Mesenchymal stem cell (in vitro differentiated cells and primary cell): ENCODE results near the gene TSC22D2.

Experiments
- DNase-seq: peaks from one replicate; pipeline ENCODE4 v3.0.0-alpha.2; 2013
- H2AFZ ChIP-seq: one replicate; pipeline ENCODE4 v1.6.1; 2013; ENCODE audit warnings: low read depth, mild to moderate bottlenecking, control low read depth, inconsistent platforms, low read length, moderate library complexity
- H2AK5ac ChIP-seq: 2 replicates; pipeline ENCODE4 v1.6.1; 2013; ENCODE audit warnings: low read length, moderate library complexity, mild to moderate bottlenecking, inconsistent platforms; ENCODE audit not compliant: severe bottlenecking
- H2BK120ac ChIP-seq: one replicate; pipeline ENCODE4 v1.6.1; 2013; ENCODE audit warnings: low read depth, mild to moderate bottlenecking, inconsistent platforms, low read length, moderate library complexity
- H2BK12ac ChIP-seq, 2 experiments: one replicate each; pipeline ENCODE4 v1.6.1; 2013; ENCODE audit warnings: inconsistent platforms in 2 of 2, low read length in 2 of 2, mild to moderate bottlenecking in 2 of 2, moderate library complexity in 2 of 2, control low read depth in 1 of 2
- H2BK15ac ChIP-seq: one replicate; pipeline ENCODE4 v1.6.1; 2013; ENCODE audit warnings: mild to moderate bottlenecking, low read depth, inconsistent platforms; ENCODE audit not compliant: poor library complexity, severe bottlenecking
- H2BK5ac ChIP-seq: 2 replicates; pipeline ENCODE4 v1.6.1; 2013; ENCODE audit warnings: low read depth, mild to moderate bottlenecking, low read length, control low read depth, inconsistent platforms; ENCODE audit not compliant: poor library complexity, severe bottlenecking
- H3K14ac ChIP-seq, 2 experiments: one replicate each; pipeline ENCODE4 v1.6.1; 2013; ENCODE audit warnings: inconsistent platforms in 2 of 2, low read length in 2 of 2, control low read depth in 1 of 2, mild to moderate bottlenecking in 1 of 2, moderate library complexity in 1 of 2
- H3K18ac ChIP-seq, 2 experiments: one replicate each; pipeline ENCODE4 v1.6.1; 2013; ENCODE audit warnings: inconsistent platforms in 2 of 2, low read length in 2 of 2, control low read depth in 1 of 2, low read depth in 1 of 2, mild to moderate bottlenecking in 1 of 2
- H3K23ac ChIP-seq, 2 experiments: one replicate each; pipeline ENCODE4 v1.6.1; 2013; ENCODE audit warnings: inconsistent platforms in 2 of 2, low read length in 2 of 2, mild to moderate bottlenecking in 2 of 2, moderate library complexity in 2 of 2, control low read depth in 1 of 2
- H3K27ac ChIP-seq: 2 replicates; pipeline ENCODE4 v1.5.1; 2013; ENCODE audit warnings: mild to moderate bottlenecking, moderate library complexity, low read length, control low read depth, inconsistent platforms; ENCODE audit not compliant: poor library complexity, severe bottlenecking
- H3K27me3 ChIP-seq, 2 experiments: 2 replicates each; pipeline versions ENCODE4 v1.6.1 to v1.7.0; 2013; ENCODE audit warnings: low read length in 2 of 2, mild to moderate bottlenecking in 2 of 2, moderate library complexity in 2 of 2, control low read depth in 1 of 2, inconsistent platforms in 1 of 2; ENCODE audit not compliant: control insufficient read depth in 1 of 2, insufficient read depth in 1 of 2
- H3K36me3 ChIP-seq, 2 experiments: 2 replicates each; pipeline versions ENCODE4 v1.6.1 to v1.7.0; 2013; ENCODE audit warnings: low read length in 2 of 2, control low read depth in 1 of 2, inconsistent platforms in 1 of 2, low read depth in 1 of 2, mild to moderate bottlenecking in 1 of 2; ENCODE audit not compliant: insufficient read depth in 2 of 2, control insufficient read depth in 1 of 2
- H3K4ac ChIP-seq, 2 experiments: one replicate each; pipeline ENCODE4 v1.6.1; 2013; ENCODE audit warnings: inconsistent platforms in 2 of 2, low read length in 2 of 2, mild to moderate bottlenecking in 2 of 2, moderate library complexity in 2 of 2, control low read depth in 1 of 2, low read depth in 1 of 2
- H3K4me1 ChIP-seq: 2 replicates; pipeline ENCODE4 v1.6.1; 2013; ENCODE audit warnings: low read depth, low read length, control low read depth; ENCODE audit not compliant: control insufficient read depth, insufficient read depth
- H3K4me2 ChIP-seq: 2 replicates; pipeline ENCODE4 v1.6.1; 2013; ENCODE audit warnings: low read length, mild to moderate bottlenecking, inconsistent platforms; ENCODE audit not compliant: poor library complexity, severe bottlenecking
- H3K4me3 ChIP-seq, 2 experiments: 2 replicates each; pipeline versions ENCODE4 v1.5.1 to v1.7.0; 2013; ENCODE audit warnings: low read length in 2 of 2, mild to moderate bottlenecking in 2 of 2, control low read depth in 1 of 2, low read depth in 1 of 2; ENCODE audit not compliant: insufficient read depth in 1 of 2
- H3K79me1 ChIP-seq: replicated peaks from 2 replicates; pipeline ENCODE4 v1.6.1; 2013; ENCODE audit warnings: mild to moderate bottlenecking, control low read depth, low read length, inconsistent platforms; ENCODE audit not compliant: poor library complexity, severe bottlenecking
- H3K9ac ChIP-seq: 2 replicates; pipeline ENCODE4 v1.7.0; 2013; ENCODE audit warnings: mild to moderate bottlenecking, low read length, moderate library complexity
- H3K9me3 ChIP-seq: 2 replicates; pipeline ENCODE4 v1.7.0; 2013; ENCODE audit warnings: mild to moderate bottlenecking, low read length; ENCODE audit not compliant: control insufficient read depth
- H4K8ac ChIP-seq: one replicate; pipeline ENCODE4 v1.6.1; 2013; ENCODE audit warnings: inconsistent platforms, mild to moderate bottlenecking, low read length, moderate library complexity
- H4K91ac ChIP-seq: one replicate; pipeline ENCODE4 v1.6.1; 2013; ENCODE audit warnings: mild to moderate bottlenecking, low read length, inconsistent platforms
- WGBS: methylation state at CpG from one replicate; pipeline ENCODE4 v1.1.7; 2013; ENCODE audit warnings: mixed read lengths; 5-methylcytosine and 5-hydroxymethylcytosine counted together

Gene TSC22D2

GRCh38 chr3:150494411-150494977 lies 86.4 kb downstream of the TSC22D2 start:
- WGBS = 100% methylated on average over 2 of the region's 5 CpGs
- H3K4me3 ChIP-seq = no peak overlapping the region

GRCh38 chr3:150495149-150495548 lies 87.1 kb downstream of the TSC22D2 start:
- Histone ChIP-seq H2BK120ac (no peak overlapping the region), H4K91ac (no peak overlapping the region), H3K4me1 (peaks cover 1% of the 10 kb centered on the region), H3K14ac (peak overlapping the region in 1 of 2 experiments; percentile 79), H3K27ac (no peak overlapping the region), H3K9me3 (no peaks in the 10 kb centered on the region), H2BK5ac (no peak overlapping the region), H4K8ac (no peak overlapping the region), H3K23ac (no peak overlapping the region), H2AK5ac (no peak overlapping the region), H3K18ac (peak overlapping the region in 1 of 2 experiments; percentile 76), H3K4ac (no peak overlapping the region), H2BK12ac (peak overlapping the region; percentile 9 to 52), H3K79me1 (peaks cover 2% of the 10 kb centered on the region), H3K36me3 (no peaks in the 10 kb centered on the region), H2BK15ac (peak overlapping the region; percentile 26), H3K4me3 (no peak overlapping the region), H2AFZ (peak overlapping the region; percentile 53), H3K4me2 (no peak overlapping the region), H3K9ac (peak overlapping the region; percentile 32), H3K27me3 (no peaks in the 10 kb centered on the region)
- WGBS = 73% methylated on average over 1 of the region's 1 CpG
- peak; percentile 6 for DNase-seq

More at GRCh38 chr3:150494411-150494977, 86.4 kb downstream of the TSC22D2 start:
- DNase-seq = no peak
- no peaks in the 10 kb centered on the region for H3K27me3 ChIP-seq
- no peak overlapping the region for H3K4ac ChIP-seq
- H2AFZ ChIP-seq = no peak overlapping the region
- H3K9ac ChIP-seq = no peak overlapping the region
- H3K4me1 ChIP-seq = peaks cover 1% of the 10 kb centered on the region
- H2AK5ac ChIP-seq = no peak overlapping the region
- H3K14ac ChIP-seq = no peak overlapping the region
- no peak overlapping the region for H2BK120ac ChIP-seq
- H4K8ac ChIP-seq = no peak overlapping the region
- H3K4me2 ChIP-seq = no peak overlapping the region
- H2BK15ac ChIP-seq = no peak overlapping the region
- no peaks in the 10 kb centered on the region for H3K9me3 ChIP-seq
- H3K23ac ChIP-seq = no peak overlapping the region
- no peak overlapping the region for H4K91ac ChIP-seq
- H2BK5ac ChIP-seq = no peak overlapping the region
- H2BK12ac ChIP-seq = peak overlapping the region in 1 of 2 experiments; percentile 28
- H3K36me3 ChIP-seq = no peaks in the 10 kb centered on the region
- no peak overlapping the region for H3K18ac ChIP-seq
- no peak overlapping the region for H3K27ac ChIP-seq
- H3K79me1 ChIP-seq = peaks cover 2% of the 10 kb centered on the region

GRCh38 chr3:150495563-150496168 lies 87.6 kb downstream of the TSC22D2 start:
- Histone ChIP-seq H2BK15ac (no peak overlapping the region), H3K4me1 (peaks cover 1% of the 10 kb centered on the region), H2AK5ac (no peak overlapping the region), H3K18ac (no peak overlapping the region), H3K4me2 (no peak overlapping the region), H2BK12ac (no peak overlapping the region), H3K79me1 (peaks cover 2% of the 10 kb centered on the region), H2AFZ (no peak overlapping the region), H3K36me3 (no peaks in the 10 kb centered on the region), H3K27me3 (no peaks in the 10 kb centered on the region), H3K23ac (no peak overlapping the region), H3K14ac (no peak overlapping the region), H2BK5ac (no peak overlapping the region), H3K4me3 (no peak overlapping the region), H3K9ac (peak overlapping the region; percentile 32), H3K4ac (no peak overlapping the region), H4K8ac (no peak overlapping the region), H3K9me3 (no peaks in the 10 kb centered on the region), H2BK120ac (no peak overlapping the region), H4K91ac (no peak overlapping the region), H3K27ac (no peak overlapping the region)
- peak; percentile 61 for DNase-seq
- WGBS = 0% methylated on average over 2 of the region's 2 CpGs

GRCh38 chr3:150497956-150498355 lies 89.9 kb downstream of the TSC22D2 start:
- H3K18ac ChIP-seq = no peak overlapping the region
- no peak overlapping the region for H2BK12ac ChIP-seq
- H3K23ac ChIP-seq = no peak overlapping the region
- H3K27me3 ChIP-seq = no peaks in the 10 kb centered on the region
- H3K79me1 ChIP-seq = peaks cover 2% of the 10 kb centered on the region
- no peak overlapping the region for H3K4me2 ChIP-seq
- H3K14ac ChIP-seq = no peak overlapping the region
- DNase-seq = peak; percentile 45
- no peak overlapping the region for H2BK120ac ChIP-seq
- H4K8ac ChIP-seq = no peak overlapping the region
- no peak overlapping the region for H2AK5ac ChIP-seq
- WGBS = 88% methylated on average over 2 of the region's 2 CpGs
- peaks cover 6% of the 10 kb centered on the region for H3K9me3 ChIP-seq
- H3K36me3 ChIP-seq = peaks cover 0 to 2% of the 10 kb centered on the region in 2 experiments
- H4K91ac ChIP-seq = peak overlapping the region; percentile 27
- no peak overlapping the region for H3K4ac ChIP-seq
- no peak overlapping the region for H3K27ac ChIP-seq
- H3K4me3 ChIP-seq = no peak overlapping the region
- H2BK5ac ChIP-seq = no peak overlapping the region
- no peak overlapping the region for H2BK15ac ChIP-seq
- H2AFZ ChIP-seq = no peak overlapping the region
- peaks cover 1% of the 10 kb centered on the region for H3K4me1 ChIP-seq
- peak overlapping the region; percentile 15 for H3K9ac ChIP-seq
